ENCODE results near the gene RBM47. TPM values are rescaled to one million over a fixed set of nuclear protein-coding genes. Genes with fewer than 3 reads are reported as not detected.

The RBM47 gene
- total and polyA plus RNA-seq, 2 of the 4 experiments (the other 2 are of a cell fraction) = 0.44 to 1.1 TPM

DNA sequence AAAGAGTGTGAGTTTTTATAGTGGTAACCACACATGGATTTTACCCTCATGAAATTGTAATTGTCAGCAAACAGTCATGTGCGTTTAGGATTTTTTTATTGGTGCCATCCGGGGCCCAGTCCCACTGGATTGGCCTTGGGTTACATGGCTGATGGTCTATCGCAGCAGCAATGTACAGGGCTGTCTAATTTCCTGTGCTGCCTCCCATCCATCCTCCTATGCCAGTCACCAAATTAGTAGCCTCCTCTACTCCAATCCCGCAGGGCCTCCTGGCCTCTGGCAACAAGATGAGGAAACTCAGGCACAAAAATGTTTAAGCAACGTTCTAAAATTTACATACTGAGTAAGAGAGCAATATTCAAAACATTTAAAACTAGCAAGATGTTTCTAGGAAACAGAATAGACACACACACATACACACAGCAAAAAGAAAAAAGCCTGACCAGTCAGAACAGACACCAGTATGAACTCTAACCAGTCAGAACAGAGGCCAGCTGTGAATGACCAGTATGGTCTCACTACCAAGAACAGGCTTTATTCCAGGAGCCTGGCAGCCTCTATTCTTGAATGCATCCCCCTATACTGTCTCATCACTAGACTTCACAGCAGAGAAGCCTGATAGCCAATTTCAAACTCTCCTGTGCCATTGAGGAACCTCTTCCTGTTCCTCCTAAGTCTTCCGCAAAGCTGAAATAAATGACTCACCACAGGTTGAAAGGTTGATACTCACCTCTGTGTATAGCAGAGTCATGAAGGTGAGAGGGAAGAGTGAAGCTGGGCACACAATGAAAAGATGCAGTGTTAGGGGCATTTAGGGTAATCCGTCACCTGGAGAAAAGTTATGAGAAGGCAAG lies 251.9 kb downstream of the RBM47 start (continued):
- no peak for TF ChIP-seq NFE2L2 (IDR thresholded peaks at IDR 0.05; ENCODE audit: low read depth, low read length)

DNA sequence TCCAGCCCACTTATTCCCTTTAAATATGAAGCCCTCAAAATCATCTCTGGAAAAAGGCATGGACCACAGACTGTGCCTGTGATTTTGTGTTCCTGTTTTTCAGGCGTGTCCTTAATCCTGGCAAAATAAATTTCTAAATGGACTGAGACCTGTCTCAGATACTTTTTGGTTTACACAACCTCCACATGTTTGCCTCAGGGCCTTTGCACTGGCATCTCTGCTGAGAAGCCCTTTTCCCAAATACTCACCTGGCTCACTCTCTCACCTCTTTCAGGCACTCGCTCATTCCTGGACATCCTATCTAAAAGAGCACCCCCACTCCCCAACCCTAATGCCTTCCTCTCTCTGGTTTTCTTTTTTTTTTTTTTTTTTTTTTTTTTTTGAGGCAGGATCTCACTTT lies 254.0 kb downstream of the RBM47 start:
- in situ Hi-C loops (cut with MboI; ENCODE audit: low sequenced_read_pairs) = no loop called here
- Histone ChIP-seq H2AFZ (replicated peaks; ENCODE audit: low read length, poor library complexity) (no peak overlapping the region), H2BK120ac (ENCODE audit: low read depth, low read length) (no peak overlapping the region), H2AK9ac (replicated peaks; ENCODE audit: low read depth, low read length, poor library complexity) (no peak overlapping the region), H4K20me1 (ENCODE audit: insufficient read depth, low read length) (no peaks in the 10 kb centered on the region), H3K9me3 (ENCODE audit: control insufficient read depth, insufficient read depth, low read length) (no peaks in the 10 kb centered on the region), H3K79me1 (ENCODE audit: low read depth in 1 of 2, low read length in 2 of 2) (no peaks in the 10 kb centered on the region), H2BK20ac (ENCODE audit: low read depth, low read length) (no peak overlapping the region), H2AK5ac (ENCODE audit: low read depth, low read length) (no peak overlapping the region), H3K14ac (replicated peaks; ENCODE audit: low read depth, low read length) (no peak overlapping the region), H3K4ac (ENCODE audit: low read depth, low read length) (no peak overlapping the region), H3K23ac (ENCODE audit: low read depth, low read length) (no peak overlapping the region), H2BK15ac (ENCODE audit: low read depth, low read length) (no peak overlapping the region), H3K18ac (ENCODE audit: low read depth, low read length) (no peak overlapping the region), H4K5ac (ENCODE audit: low read depth, low read length) (no peak overlapping the region), H3K9me1 (ENCODE audit: insufficient read depth, low read length) (0 out of 2 replicates have a peak, but pooled peaks cover 3% of the 10 kb centered on the region), H3K4me1 (ENCODE audit: control insufficient read depth, insufficient read depth, low read length) (no peaks in the 10 kb centered on the region), H3K27ac (ENCODE audit: insufficient read depth, low read length) (no peak overlapping the region), H3K9ac (ENCODE audit: low read depth, low read length) (no peak overlapping the region), H3K27me3 (ENCODE audit: control insufficient read depth, insufficient read depth, low read length) (peaks cover 4% of the 10 kb centered on the region), H2BK5ac (ENCODE audit: low read depth, low read length, poor library complexity, severe bottlenecking) (no peak overlapping the region), H3K56ac (ENCODE audit: extremely low read depth, insufficient read depth, low read length) (no peak overlapping the region), H3K36me3 (ENCODE audit: control insufficient read depth, insufficient read depth, low read length) (no peaks in the 10 kb centered on the region), H4K91ac (ENCODE audit: insufficient read depth, low read depth, low read length) (no peak overlapping the region), H3K4me3 (ENCODE audit: insufficient read depth, low read depth, low read length) (no peak overlapping the region), H3K4me2 (ENCODE audit: low read depth, low read length) (no peak overlapping the region), H4K8ac (ENCODE audit: low read depth in 2 of 2, low read length in 2 of 2) (no peak overlapping the region)
- POLR2A ChIA-PET (ENCODE audit: unreplicated experiment) = no interaction called here
- intact Hi-C loops (cut with micrococcal nuclease) = no loop called here
- DNase-seq (no peak), ATAC-seq (ENCODE audit: low read depth) (no peak)
- no TSS peak for BruUV-seq (replicated peaks)
- dilution Hi-C loops (cut with HindIII; ENCODE audit: low sequenced_read_pairs, unreplicated experiment) = no loop called here
- CTCF ChIA-PET = no interaction called here
- no CpG with 5 or more reads among the region's 2 CpGs for WGBS, 2 experiments (ENCODE audit: extremely low coverage in 2 of 2, insufficient read length in 1 of 2)
- TF ChIP-seq NFE2L2 (IDR thresholded peaks at IDR 0.05; ENCODE audit: low read depth, low read length) (no peak), SMC3 (IDR thresholded peaks at IDR 0.05; ENCODE audit: low read depth, low read length) (no peak), MAFK (IDR thresholded peaks at IDR 0.05; ENCODE audit: low read depth, low read length) (no peak), RFX5 (IDR thresholded peaks at IDR 0.05; ENCODE audit: low read depth, low read length) (no peak), MAZ (IDR thresholded peaks at IDR 0.05; ENCODE audit: borderline replicate concordance, low read depth, low read length) (no peak), FOS (IDR thresholded peaks at IDR 0.05; ENCODE audit: low read depth, low read length) (no peak), RCOR1 (IDR thresholded peaks at IDR 0.05; ENCODE audit: insufficient replicate concordance, low read length) (no peak), CEBPB (IDR thresholded peaks at IDR 0.05; ENCODE audit: low read depth, low read length) (no peak), BHLHE40 (IDR thresholded peaks at IDR 0.05; ENCODE audit: low read depth, low read length) (no peak), CHD1 (IDR thresholded peaks at IDR 0.05; ENCODE audit: low read depth, low read length) (no peak), RAD21 (IDR thresholded peaks at IDR 0.05; ENCODE audit: low read length) (no peak)
- TF ChIP-seq, protein P1, sequence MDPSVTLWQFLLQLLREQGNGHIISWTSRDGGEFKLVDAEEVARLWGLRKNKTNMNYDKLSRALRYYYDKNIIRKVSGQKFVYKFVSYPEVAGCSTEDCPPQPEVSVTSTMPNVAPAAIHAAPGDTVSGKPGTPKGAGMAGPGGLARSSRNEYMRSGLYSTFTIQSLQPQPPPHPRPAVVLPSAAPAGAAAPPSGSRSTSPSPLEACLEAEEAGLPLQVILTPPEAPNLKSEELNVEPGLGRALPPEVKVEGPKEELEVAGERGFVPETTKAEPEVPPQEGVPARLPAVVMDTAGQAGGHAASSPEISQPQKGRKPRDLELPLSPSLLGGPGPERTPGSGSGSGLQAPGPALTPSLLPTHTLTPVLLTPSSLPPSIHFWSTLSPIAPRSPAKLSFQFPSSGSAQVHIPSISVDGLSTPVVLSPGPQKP (IDR thresholded peaks at IDR 0.05; ENCODE audit: borderline replicate concordance, low read depth, low read length) = no peak
- TF ChIP-seq, protein P2, sequence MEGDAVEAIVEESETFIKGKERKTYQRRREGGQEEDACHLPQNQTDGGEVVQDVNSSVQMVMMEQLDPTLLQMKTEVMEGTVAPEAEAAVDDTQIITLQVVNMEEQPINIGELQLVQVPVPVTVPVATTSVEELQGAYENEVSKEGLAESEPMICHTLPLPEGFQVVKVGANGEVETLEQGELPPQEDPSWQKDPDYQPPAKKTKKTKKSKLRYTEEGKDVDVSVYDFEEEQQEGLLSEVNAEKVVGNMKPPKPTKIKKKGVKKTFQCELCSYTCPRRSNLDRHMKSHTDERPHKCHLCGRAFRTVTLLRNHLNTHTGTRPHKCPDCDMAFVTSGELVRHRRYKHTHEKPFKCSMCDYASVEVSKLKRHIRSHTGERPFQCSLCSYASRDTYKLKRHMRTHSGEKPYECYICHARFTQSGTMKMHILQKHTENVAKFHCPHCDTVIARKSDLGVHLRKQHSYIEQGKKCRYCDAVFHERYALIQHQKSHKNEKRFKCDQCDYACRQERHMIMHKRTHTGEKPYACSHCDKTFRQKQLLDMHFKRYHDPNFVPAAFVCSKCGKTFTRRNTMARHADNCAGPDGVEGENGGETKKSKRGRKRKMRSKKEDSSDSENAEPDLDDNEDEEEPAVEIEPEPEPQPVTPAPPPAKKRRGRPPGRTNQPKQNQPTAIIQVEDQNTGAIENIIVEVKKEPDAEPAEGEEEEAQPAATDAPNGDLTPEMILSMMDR (conservative IDR thresholded peaks at IDR 0.05; ENCODE audit: low read depth, low read length) = no peak
